WTC11 (cell line): Measurements from ENCODE around the gene NECAB3. TPM values are rescaled to one million over a fixed set of nuclear protein-coding genes. Genes with fewer than 3 reads are reported as not detected.

Source experiments
- ATAC-seq: fragments of 200-7000 bp; cut with Tn5 transposase; 2 replicates; pipeline ENCODE4 v1.10.0; 2021; ENCODE audit warnings: mild to moderate bottlenecking, moderate library complexity
- CTCF ChIA-PET: fragments of 300-600 bp; sonication (Branson Sonifier 250); formaldehyde crosslinking; loops from one replicate; lab custom pipeline; 2021; ENCODE audit warnings: antibody characterized with exemption; lab: Charles Lee
- POLR2A ChIA-PET: fragments of 350-600 bp; sonication (Branson Sonifier 250); formaldehyde crosslinking; loops from one replicate; lab custom pipeline; 2021; ENCODE audit warnings: antibody characterized with exemption; lab: Charles Lee
- DNase-seq: peaks from one replicate; pipeline ENCODE4 v3.0.0; 2021; ENCODE audit warnings: low spot score
- H3K27ac Mint-ChIP-seq: 2 replicates; pipeline ENCODE4 v1.8.0; 2021; ENCODE audit warnings: mixed read lengths
- H3K27me3 Mint-ChIP-seq: 2 replicates; pipeline ENCODE4 v1.8.0; 2021; ENCODE audit warnings: low read depth, mild to moderate bottlenecking, moderate library complexity, mixed read lengths
- H3K36me3 Mint-ChIP-seq: 2 replicates; pipeline ENCODE4 v1.8.0; 2021; ENCODE audit warnings: mixed read lengths
- H3K4me1 Mint-ChIP-seq: 2 replicates; pipeline ENCODE4 v1.8.0; 2022; ENCODE audit warnings: mixed read lengths
- H3K4me3 Mint-ChIP-seq: 2 replicates; pipeline ENCODE4 v1.8.0; 2021; ENCODE audit warnings: mild to moderate bottlenecking, moderate library complexity, mixed read lengths
- H3K9me3 Mint-ChIP-seq: 2 replicates; pipeline ENCODE4 v1.8.0; 2021; ENCODE audit warnings: mixed read lengths
- CREB1 ChIP-seq: sonication (generic); formaldehyde crosslinking; IDR thresholded peaks from 2 replicates; pipeline ENCODE4 v1.8.0; 2023; ENCODE audit warnings: mild to moderate bottlenecking, missing genetic modification reagents
- ETV6 ChIP-seq: sonication (generic); formaldehyde crosslinking; IDR thresholded peaks from 2 replicates; pipeline ENCODE4 v1.8.1; 2022; ENCODE audit warnings: mild to moderate bottlenecking, missing genetic modification reagents
- FOXJ3 ChIP-seq: sonication (generic); formaldehyde crosslinking; IDR thresholded peaks from 2 replicates; pipeline ENCODE4 v1.9.0; 2021; ENCODE audit warnings: missing genetic modification reagents, mild to moderate bottlenecking, borderline replicate concordance
- FOXP1 ChIP-seq: sonication (generic); formaldehyde crosslinking; IDR thresholded peaks from 2 replicates; pipeline ENCODE4 v1.8.0; 2022; ENCODE audit warnings: missing genetic modification reagents, mild to moderate bottlenecking, moderate library complexity, borderline replicate concordance
- NFE2L1 ChIP-seq: sonication (generic); formaldehyde crosslinking; IDR thresholded peaks from 2 replicates; pipeline ENCODE4 v1.8.1; 2023; ENCODE audit warnings: missing genetic modification reagents
- NR1H2 ChIP-seq: sonication (generic); formaldehyde crosslinking; IDR thresholded peaks from 2 replicates; pipeline ENCODE4 v1.9.0; 2021; ENCODE audit warnings: mild to moderate bottlenecking, moderate library complexity, missing genetic modification reagents
- ZNF121 ChIP-seq: sonication (generic); formaldehyde crosslinking; IDR thresholded peaks from 2 replicates; pipeline ENCODE4 v1.8.0; 2023; ENCODE audit warnings: missing genetic modification reagents
- ZNF232 ChIP-seq: sonication (generic); formaldehyde crosslinking; IDR thresholded peaks from 2 replicates; pipeline ENCODE4 v1.8.0; 2022; ENCODE audit warnings: mild to moderate bottlenecking, missing genetic modification reagents
- ZNF263 ChIP-seq: sonication (generic); formaldehyde crosslinking; IDR thresholded peaks from 2 replicates; pipeline ENCODE4 v1.8.1; 2022; ENCODE audit warnings: low read depth, mild to moderate bottlenecking, moderate library complexity, missing genetic modification reagents
- ZNF671 ChIP-seq: fragments of 250-450 bp; sonication (Bioruptor Pico); IDR thresholded peaks from 2 replicates; pipeline ENCODE4 v1.8.0; 2021; ENCODE audit warnings: mild to moderate bottlenecking
- total RNA-seq: library from RNA; stranded (reverse); gene quantifications from 3 replicates; pipeline ENCODE4 v1.2.3, GENCODE V29; 2021
- TF ChIP-seq, protein P1 (sequence below): fragments of 250-450 bp; sonication (Bioruptor Pico); IDR thresholded peaks from 2 replicates; pipeline ENCODE4 v1.9.0; 2021; ENCODE audit warnings: mild to moderate bottlenecking
- TF ChIP-seq, protein P2 (sequence below): sonication (generic); formaldehyde crosslinking; IDR thresholded peaks from 2 replicates; pipeline ENCODE4 v1.8.1; 2023; ENCODE audit warnings: mild to moderate bottlenecking, missing genetic modification reagents, moderate library complexity
- TF ChIP-seq, protein P3 (sequence below): sonication (generic); formaldehyde crosslinking; IDR thresholded peaks from 2 replicates; pipeline ENCODE4 v1.8.1; 2022; ENCODE audit warnings: mild to moderate bottlenecking, moderate library complexity, missing genetic modification reagents
- TF ChIP-seq, protein P4 (sequence below): sonication (generic); formaldehyde crosslinking; IDR thresholded peaks from 2 replicates; pipeline ENCODE4 v1.8.0; 2022; ENCODE audit warnings: mild to moderate bottlenecking, missing genetic modification reagents
- TF ChIP-seq, protein P5 (sequence below): sonication (generic); formaldehyde crosslinking; IDR thresholded peaks from 2 replicates; pipeline ENCODE4 v1.8.1; 2022; ENCODE audit warnings: low read depth, missing genetic modification reagents, borderline replicate concordance
- TF ChIP-seq, protein P6 (sequence below): sonication (generic); formaldehyde crosslinking; IDR thresholded peaks from 2 replicates; pipeline ENCODE4 v1.8.1; 2022; ENCODE audit warnings: mild to moderate bottlenecking, missing genetic modification reagents, moderate library complexity, borderline replicate concordance
- TF ChIP-seq, protein P7 (sequence below): sonication (generic); formaldehyde crosslinking; conservative IDR thresholded peaks from 2 replicates; pipeline ENCODE4 v1.8.1; 2022; ENCODE audit warnings: mild to moderate bottlenecking, missing genetic modification reagents
- TF ChIP-seq, protein P8 (sequence below): sonication (generic); formaldehyde crosslinking; IDR thresholded peaks from 2 replicates; pipeline ENCODE4 v1.8.1; 2023; ENCODE audit warnings: mild to moderate bottlenecking, moderate library complexity, missing genetic modification reagents

NECAB3 gene
- total RNA-seq, 1 experiment from 2014 or later, result 38.0 TPM

DNA sequence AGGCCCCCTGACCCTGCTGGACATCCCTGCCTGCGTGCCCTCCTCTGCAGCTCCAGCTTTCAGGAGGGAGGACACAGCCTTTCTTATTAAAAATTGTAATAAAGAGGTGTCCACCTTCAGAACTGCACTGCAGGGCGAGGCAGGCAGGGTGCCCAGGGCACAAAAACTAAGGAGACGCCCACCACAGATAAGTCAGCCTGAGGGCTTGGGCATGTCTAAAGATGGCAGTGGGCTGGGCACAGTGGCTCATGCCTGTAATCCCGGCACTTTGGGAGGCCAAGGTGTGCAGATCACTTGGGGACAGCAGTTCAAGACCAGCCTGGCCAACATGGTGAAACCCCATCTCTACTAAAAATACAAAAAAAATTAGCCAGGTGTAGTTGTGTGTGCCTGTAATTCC, 19.1 kb downstream of the NECAB3 start:
- 0 out of 2 replicates have a peak overlapping the region, but pooled peaks have one; percentile 20 for H3K27ac Mint-ChIP-seq
- DNase-seq (no peak), ATAC-seq (no peak)
- H3K4me1 Mint-ChIP-seq, result peaks cover 26% of the 10 kb centered on the region
- H3K9me3 Mint-ChIP-seq, result no peaks in the 10 kb centered on the region
- no peak overlapping the region for H3K4me3 Mint-ChIP-seq
- POLR2A ChIA-PET, result interaction anchor here (4.6 kb wide), 1 partner anchor 12 kb away, joined by 24 read pairs; the partner anchor contains the start of gene ACTL10
- TF ChIP-seq ETV6 (CRISPR knock-in tag) (no peak), FOXJ3 (CRISPR knock-in tag) (no peak), ZNF232 (no peak), FOXP1 (no peak), ZNF671 (CRISPR knock-in tag) (no peak), CREB1 (no peak), ZNF121 (CRISPR knock-in tag) (no peak), ZNF263 (no peak), NFE2L1 (CRISPR knock-in tag) (no peak), NR1H2 (no peak)
- TF ChIP-seq, protein P1, sequence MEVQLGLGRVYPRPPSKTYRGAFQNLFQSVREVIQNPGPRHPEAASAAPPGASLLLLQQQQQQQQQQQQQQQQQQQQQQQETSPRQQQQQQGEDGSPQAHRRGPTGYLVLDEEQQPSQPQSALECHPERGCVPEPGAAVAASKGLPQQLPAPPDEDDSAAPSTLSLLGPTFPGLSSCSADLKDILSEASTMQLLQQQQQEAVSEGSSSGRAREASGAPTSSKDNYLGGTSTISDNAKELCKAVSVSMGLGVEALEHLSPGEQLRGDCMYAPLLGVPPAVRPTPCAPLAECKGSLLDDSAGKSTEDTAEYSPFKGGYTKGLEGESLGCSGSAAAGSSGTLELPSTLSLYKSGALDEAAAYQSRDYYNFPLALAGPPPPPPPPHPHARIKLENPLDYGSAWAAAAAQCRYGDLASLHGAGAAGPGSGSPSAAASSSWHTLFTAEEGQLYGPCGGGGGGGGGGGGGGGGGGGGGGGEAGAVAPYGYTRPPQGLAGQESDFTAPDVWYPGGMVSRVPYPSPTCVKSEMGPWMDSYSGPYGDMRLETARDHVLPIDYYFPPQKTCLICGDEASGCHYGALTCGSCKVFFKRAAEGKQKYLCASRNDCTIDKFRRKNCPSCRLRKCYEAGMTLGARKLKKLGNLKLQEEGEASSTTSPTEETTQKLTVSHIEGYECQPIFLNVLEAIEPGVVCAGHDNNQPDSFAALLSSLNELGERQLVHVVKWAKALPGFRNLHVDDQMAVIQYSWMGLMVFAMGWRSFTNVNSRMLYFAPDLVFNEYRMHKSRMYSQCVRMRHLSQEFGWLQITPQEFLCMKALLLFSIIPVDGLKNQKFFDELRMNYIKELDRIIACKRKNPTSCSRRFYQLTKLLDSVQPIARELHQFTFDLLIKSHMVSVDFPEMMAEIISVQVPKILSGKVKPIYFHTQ (CRISPR knock-in tag), result no peak
- TF ChIP-seq, protein P2, sequence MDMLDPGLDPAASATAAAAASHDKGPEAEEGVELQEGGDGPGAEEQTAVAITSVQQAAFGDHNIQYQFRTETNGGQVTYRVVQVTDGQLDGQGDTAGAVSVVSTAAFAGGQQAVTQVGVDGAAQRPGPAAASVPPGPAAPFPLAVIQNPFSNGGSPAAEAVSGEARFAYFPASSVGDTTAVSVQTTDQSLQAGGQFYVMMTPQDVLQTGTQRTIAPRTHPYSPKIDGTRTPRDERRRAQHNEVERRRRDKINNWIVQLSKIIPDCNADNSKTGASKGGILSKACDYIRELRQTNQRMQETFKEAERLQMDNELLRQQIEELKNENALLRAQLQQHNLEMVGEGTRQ (CRISPR knock-in tag), result no peak
- TF ChIP-seq, protein P3, sequence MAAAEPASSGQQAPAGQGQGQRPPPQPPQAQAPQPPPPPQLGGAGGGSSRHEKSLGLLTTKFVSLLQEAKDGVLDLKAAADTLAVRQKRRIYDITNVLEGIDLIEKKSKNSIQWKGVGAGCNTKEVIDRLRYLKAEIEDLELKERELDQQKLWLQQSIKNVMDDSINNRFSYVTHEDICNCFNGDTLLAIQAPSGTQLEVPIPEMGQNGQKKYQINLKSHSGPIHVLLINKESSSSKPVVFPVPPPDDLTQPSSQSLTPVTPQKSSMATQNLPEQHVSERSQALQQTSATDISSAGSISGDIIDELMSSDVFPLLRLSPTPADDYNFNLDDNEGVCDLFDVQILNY (CRISPR knock-in tag), result no peak
- TF ChIP-seq, protein P4, sequence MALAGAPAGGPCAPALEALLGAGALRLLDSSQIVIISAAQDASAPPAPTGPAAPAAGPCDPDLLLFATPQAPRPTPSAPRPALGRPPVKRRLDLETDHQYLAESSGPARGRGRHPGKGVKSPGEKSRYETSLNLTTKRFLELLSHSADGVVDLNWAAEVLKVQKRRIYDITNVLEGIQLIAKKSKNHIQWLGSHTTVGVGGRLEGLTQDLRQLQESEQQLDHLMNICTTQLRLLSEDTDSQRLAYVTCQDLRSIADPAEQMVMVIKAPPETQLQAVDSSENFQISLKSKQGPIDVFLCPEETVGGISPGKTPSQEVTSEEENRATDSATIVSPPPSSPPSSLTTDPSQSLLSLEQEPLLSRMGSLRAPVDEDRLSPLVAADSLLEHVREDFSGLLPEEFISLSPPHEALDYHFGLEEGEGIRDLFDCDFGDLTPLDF (CRISPR knock-in tag), result no peak
- TF ChIP-seq, protein P5, sequence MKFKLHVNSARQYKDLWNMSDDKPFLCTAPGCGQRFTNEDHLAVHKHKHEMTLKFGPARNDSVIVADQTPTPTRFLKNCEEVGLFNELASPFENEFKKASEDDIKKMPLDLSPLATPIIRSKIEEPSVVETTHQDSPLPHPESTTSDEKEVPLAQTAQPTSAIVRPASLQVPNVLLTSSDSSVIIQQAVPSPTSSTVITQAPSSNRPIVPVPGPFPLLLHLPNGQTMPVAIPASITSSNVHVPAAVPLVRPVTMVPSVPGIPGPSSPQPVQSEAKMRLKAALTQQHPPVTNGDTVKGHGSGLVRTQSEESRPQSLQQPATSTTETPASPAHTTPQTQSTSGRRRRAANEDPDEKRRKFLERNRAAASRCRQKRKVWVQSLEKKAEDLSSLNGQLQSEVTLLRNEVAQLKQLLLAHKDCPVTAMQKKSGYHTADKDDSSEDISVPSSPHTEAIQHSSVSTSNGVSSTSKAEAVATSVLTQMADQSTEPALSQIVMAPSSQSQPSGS, result no peak
- TF ChIP-seq, protein P6, sequence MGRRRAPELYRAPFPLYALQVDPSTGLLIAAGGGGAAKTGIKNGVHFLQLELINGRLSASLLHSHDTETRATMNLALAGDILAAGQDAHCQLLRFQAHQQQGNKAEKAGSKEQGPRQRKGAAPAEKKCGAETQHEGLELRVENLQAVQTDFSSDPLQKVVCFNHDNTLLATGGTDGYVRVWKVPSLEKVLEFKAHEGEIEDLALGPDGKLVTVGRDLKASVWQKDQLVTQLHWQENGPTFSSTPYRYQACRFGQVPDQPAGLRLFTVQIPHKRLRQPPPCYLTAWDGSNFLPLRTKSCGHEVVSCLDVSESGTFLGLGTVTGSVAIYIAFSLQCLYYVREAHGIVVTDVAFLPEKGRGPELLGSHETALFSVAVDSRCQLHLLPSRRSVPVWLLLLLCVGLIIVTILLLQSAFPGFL (CRISPR knock-in tag), result no peak
- TF ChIP-seq, protein P7, sequence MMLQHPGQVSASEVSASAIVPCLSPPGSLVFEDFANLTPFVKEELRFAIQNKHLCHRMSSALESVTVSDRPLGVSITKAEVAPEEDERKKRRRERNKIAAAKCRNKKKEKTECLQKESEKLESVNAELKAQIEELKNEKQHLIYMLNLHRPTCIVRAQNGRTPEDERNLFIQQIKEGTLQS (CRISPR knock-in tag), result no peak
- TF ChIP-seq, protein P8, sequence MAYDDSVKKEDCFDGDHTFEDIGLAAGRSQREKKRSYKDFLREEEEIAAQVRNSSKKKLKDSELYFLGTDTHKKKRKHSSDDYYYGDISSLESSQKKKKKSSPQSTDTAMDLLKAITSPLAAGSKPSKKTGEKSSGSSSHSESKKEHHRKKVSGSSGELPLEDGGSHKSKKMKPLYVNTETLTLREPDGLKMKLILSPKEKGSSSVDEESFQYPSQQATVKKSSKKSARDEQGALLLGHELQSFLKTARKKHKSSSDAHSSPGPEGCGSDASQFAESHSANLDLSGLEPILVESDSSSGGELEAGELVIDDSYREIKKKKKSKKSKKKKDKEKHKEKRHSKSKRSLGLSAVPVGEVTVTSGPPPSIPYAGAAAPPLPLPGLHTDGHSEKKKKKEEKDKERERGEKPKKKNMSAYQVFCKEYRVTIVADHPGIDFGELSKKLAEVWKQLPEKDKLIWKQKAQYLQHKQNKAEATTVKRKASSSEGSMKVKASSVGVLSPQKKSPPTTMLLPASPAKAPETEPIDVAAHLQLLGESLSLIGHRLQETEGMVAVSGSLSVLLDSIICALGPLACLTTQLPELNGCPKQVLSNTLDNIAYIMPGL (CRISPR knock-in tag), result no peak
- no peaks in the 10 kb centered on the region for H3K27me3 Mint-ChIP-seq
- H3K36me3 Mint-ChIP-seq, result peaks cover 6% of the 10 kb centered on the region
- CTCF ChIA-PET, result interaction anchor here (0.9 to 6.9 kb wide), 2 partner anchors 11 to 198 kb away, joined by 4 to 134 read pairs; partner anchors contain the start of genes ACTL10 and C20orf144
